SK-N-MC (cell line): ENCODE measurements around the gene LYAR.

ENCODE experiments used
- EZH2 ChIP-seq: fragments of 200-600 bp; sonication (generic); IDR thresholded peaks from one replicate; pipeline ENCODE4 v1.6.1; 2017; ENCODE audit warnings: antibody characterized with exemption
- POLR2AphosphoS5 ChIP-seq: IDR thresholded peaks from 2 replicates; pipeline ENCODE4 v1.6.1; 2012; ENCODE audit warnings: mild to moderate bottlenecking, low read depth, low read length, borderline replicate concordance

DNA sequence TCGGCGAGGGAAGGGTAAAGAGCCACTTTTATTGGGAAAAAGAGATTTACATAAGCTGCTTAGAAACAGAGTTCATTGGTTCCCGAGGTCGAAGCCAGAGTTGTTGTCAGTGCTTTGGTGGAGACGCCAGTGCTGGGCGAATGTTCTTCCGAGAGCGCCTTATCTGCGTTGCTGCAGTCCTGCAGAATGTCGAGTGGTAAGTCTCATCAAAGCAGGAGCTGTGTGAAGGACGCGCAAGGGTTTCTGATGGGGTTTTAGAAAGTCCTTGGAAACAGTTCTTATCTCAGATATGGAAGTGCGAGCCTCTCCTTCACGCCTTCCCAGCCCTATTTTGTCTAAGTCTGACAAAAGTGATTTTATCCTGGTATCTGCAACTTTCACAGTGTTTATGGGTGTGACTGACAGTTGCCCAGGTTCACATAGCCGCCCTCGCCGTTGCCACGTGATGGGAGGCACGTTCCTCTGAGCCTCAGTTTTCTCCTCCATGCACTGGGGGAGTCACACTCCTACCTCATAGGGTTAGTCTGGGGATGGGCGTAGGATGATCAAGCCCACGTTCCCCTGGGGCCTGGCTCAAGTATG lies 49.6 kb upstream of the LYAR start:
- no peak for TF ChIP-seq POLR2AphosphoS5
- TF ChIP-seq EZH2, result no peak
